HUES48 (cell line): ENCODE data around the gene ANKMY1.

Experiments
- H3K27ac ChIP-seq: one replicate; pipeline ENCODE4 v1.7.0; 2013; ENCODE audit warnings: low read depth, low read length, inconsistent platforms
- H3K27me3 ChIP-seq: 2 replicates; pipeline ENCODE4 v1.6.1; 2013; ENCODE audit warnings: mild to moderate bottlenecking, low read length; ENCODE audit not compliant: control insufficient read depth, insufficient read depth
- H3K36me3 ChIP-seq: 2 replicates; pipeline ENCODE4 v1.6.1; 2013; ENCODE audit warnings: low read length; ENCODE audit not compliant: control insufficient read depth, insufficient read depth
- H3K4me1 ChIP-seq: 2 replicates; pipeline ENCODE4 v1.6.1; 2013; ENCODE audit warnings: mild to moderate bottlenecking, low read length; ENCODE audit not compliant: control insufficient read depth, insufficient read depth
- H3K4me3 ChIP-seq: 2 replicates; pipeline ENCODE4 v1.5.1; 2013; ENCODE audit warnings: mild to moderate bottlenecking, low read depth, low read length
- H3K9ac ChIP-seq: 2 replicates; pipeline ENCODE4 v1.6.1; 2013; ENCODE audit warnings: mild to moderate bottlenecking, low read depth, low read length, moderate library complexity
- H3K9me3 ChIP-seq: 2 replicates; pipeline ENCODE4 v1.6.1; 2013; ENCODE audit warnings: low read length; ENCODE audit not compliant: control insufficient read depth, insufficient read depth

Gene ANKMY1

GRCh38 chr2:240494194-240494793 is 63.5 kb downstream of the ANKMY1 start:
- Histone ChIP-seq H3K9ac (no peak overlapping the region), H3K4me3 (no peak overlapping the region), H3K27ac (no peak overlapping the region), H3K36me3 (no peaks in the 10 kb centered on the region), H3K4me1 (no peaks in the 10 kb centered on the region), H3K9me3 (peaks cover 22% of the 10 kb centered on the region), H3K27me3 (no peaks in the 10 kb centered on the region)

DNA sequence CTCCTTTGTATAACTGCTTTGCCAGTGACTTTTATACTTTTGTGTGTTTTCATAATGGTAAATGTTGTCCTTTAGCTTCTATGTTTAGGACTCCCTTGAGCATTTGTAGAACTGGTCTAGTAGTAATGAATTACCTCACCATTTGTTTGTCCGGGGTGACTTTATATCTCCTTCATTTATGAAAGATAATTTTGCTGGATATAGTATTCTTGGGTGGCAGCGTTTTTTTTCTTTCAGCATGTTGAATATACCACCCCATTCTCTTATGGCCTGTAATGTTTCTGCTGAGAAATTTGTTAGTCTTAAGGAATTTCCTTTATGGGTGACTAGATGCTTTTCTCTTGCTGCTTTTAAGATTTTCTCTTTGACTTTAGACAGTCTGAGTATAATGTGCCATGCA is 66.3 kb downstream of the ANKMY1 start:
- Histone ChIP-seq H3K9me3 (peaks cover 21% of the 10 kb centered on the region), H3K27ac (no peak overlapping the region), H3K4me1 (no peaks in the 10 kb centered on the region), H3K36me3 (no peaks in the 10 kb centered on the region), H3K27me3 (no peaks in the 10 kb centered on the region), H3K4me3 (no peak overlapping the region), H3K9ac (no peak overlapping the region)

DNA sequence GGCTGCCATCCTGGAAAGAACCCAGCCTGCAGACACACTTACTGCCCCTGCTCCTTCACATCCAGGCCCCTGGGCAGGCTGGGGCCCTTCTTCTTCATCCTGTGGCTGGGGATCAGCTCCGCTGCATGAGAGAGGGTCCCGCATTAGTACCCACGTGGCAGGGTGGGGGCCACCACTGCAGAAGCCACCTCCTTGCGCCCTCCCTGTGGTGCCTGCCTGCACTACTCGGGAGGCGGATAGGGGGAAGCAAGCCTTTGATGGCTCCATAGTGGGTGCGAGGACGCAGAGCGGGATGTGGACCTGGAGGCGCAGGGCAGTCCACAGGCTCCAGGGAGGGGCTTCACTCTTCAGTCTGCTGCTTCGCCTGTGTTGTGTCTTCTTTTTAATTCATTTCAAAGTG is 75.6 kb downstream of the ANKMY1 start:
- Histone ChIP-seq H3K9me3 (no peaks in the 10 kb centered on the region), H3K4me1 (no peaks in the 10 kb centered on the region), H3K27ac (no peak overlapping the region), H3K36me3 (no peaks in the 10 kb centered on the region), H3K4me3 (no peak overlapping the region), H3K27me3 (no peaks in the 10 kb centered on the region), H3K9ac (no peak overlapping the region)

GRCh38 chr2:240481720-240482119 is 76.1 kb downstream of the ANKMY1 start:
- Histone ChIP-seq H3K4me1 (no peaks in the 10 kb centered on the region), H3K9me3 (no peaks in the 10 kb centered on the region), H3K27ac (no peak overlapping the region), H3K9ac (no peak overlapping the region), H3K4me3 (no peak overlapping the region), H3K36me3 (no peaks in the 10 kb centered on the region), H3K27me3 (no peaks in the 10 kb centered on the region)

- no peaks in the 10 kb centered on the region for H3K9me3 ChIP-seq
- no peak overlapping the region for H3K27ac ChIP-seq
These were observed 76.8 kb downstream of the ANKMY1 start for GRCh38 chr2:240480834-240481623.

GRCh38 chr2:240479111-240479501 is 78.7 kb downstream of the ANKMY1 start:
- H3K9ac ChIP-seq: no peak overlapping the region
- no peaks in the 10 kb centered on the region for H3K27me3 ChIP-seq
- no peak overlapping the region for H3K4me3 ChIP-seq
- no peaks in the 10 kb centered on the region for H3K4me1 ChIP-seq
- no peak overlapping the region for H3K27ac ChIP-seq
- H3K36me3 ChIP-seq: no peaks in the 10 kb centered on the region
- no peaks in the 10 kb centered on the region for H3K9me3 ChIP-seq

More at GRCh38 chr2:240480834-240481623, 76.8 kb downstream of the ANKMY1 start:
- H3K4me3 ChIP-seq: no peak overlapping the region
- no peaks in the 10 kb centered on the region for H3K27me3 ChIP-seq
- H3K9ac ChIP-seq: no peak overlapping the region
- H3K4me1 ChIP-seq: no peaks in the 10 kb centered on the region
- H3K36me3 ChIP-seq: no peaks in the 10 kb centered on the region

GRCh38 chr2:240478346-240479110 is 79.3 kb downstream of the ANKMY1 start:
- no peak overlapping the region for H3K9ac ChIP-seq
- H3K27ac ChIP-seq: no peak overlapping the region
- no peak overlapping the region for H3K4me3 ChIP-seq
- no peaks in the 10 kb centered on the region for H3K36me3 ChIP-seq
- no peaks in the 10 kb centered on the region for H3K27me3 ChIP-seq
- H3K9me3 ChIP-seq: no peaks in the 10 kb centered on the region
- no peaks in the 10 kb centered on the region for H3K4me1 ChIP-seq

GRCh38 chr2:240477916-240478315 is 79.9 kb downstream of the ANKMY1 start:
- Histone ChIP-seq H3K4me3 (no peak overlapping the region), H3K4me1 (no peaks in the 10 kb centered on the region)

DNA sequence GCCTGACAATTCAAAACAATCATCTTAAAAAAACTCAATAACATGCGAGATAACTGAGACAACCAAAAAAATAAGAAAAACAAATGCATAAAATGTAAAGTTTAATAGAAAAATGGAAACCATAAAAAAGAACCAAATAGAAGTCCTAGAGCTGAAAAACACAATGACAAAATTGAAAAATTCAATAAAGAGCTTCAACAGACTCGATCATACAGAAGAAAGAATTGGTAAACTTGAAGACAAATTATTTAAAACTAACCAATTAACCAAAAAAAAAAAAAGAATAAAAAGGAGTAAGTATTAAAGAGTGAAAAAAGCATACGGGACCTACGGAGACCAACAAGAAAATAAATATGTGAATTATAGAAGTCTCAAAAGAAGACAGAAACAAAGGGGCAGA is 84.6 kb downstream of the ANKMY1 start:
- Histone ChIP-seq H3K27me3 (peaks cover 3% of the 10 kb centered on the region; the same call in 1 of the 2 replicates), H3K4me1 (no peaks in the 10 kb centered on the region), H3K9ac (no peak overlapping the region), H3K4me3 (no peak overlapping the region), H3K9me3 (no peaks in the 10 kb centered on the region), H3K36me3 (no peaks in the 10 kb centered on the region), H3K27ac (no peak overlapping the region)

More at GRCh38 chr2:240477916-240478315, 79.9 kb downstream of the ANKMY1 start:
- H3K27ac ChIP-seq: no peak overlapping the region
- no peaks in the 10 kb centered on the region for H3K27me3 ChIP-seq
- no peaks in the 10 kb centered on the region for H3K36me3 ChIP-seq
- no peak overlapping the region for H3K9ac ChIP-seq
- no peaks in the 10 kb centered on the region for H3K9me3 ChIP-seq

DNA sequence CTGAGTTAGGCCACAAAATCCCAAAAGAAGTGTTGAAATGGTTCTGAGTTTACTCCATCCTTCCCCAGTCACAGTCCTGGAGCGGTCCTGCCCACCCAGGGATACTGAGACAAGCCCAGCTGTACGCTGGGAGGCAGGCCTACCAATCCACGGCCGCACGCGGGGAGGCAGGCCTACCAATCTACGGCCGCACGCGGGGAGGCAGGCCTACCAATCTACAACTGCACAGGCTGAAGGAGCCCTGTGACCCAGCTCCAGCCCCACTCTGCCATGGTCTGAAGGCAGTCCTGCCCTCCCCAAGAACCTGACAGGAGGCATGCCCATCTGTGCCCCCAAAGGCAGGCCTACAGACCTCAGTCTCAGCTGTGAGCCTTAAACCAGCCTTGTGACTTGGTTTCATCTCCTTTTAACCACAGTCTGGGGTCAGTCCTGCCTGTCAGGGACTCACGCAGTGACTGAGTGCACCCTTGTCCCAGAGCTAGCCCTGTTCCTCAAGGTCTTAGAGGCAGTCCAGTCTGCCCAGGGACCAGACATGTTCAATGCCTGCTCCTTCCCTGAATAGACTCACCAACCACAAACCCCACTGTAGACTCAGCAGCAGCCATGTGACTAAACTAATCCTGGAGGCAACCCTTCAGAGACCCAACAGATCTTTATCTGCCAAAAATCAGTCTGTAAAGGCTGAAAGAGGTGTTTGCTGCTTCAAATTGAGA is 85.6 kb downstream of the ANKMY1 start:
- H3K36me3 ChIP-seq: no peaks in the 10 kb centered on the region
- H3K27me3 ChIP-seq: peaks cover 3% of the 10 kb centered on the region; the same call in 1 of the 2 replicates
- H3K27ac ChIP-seq: no peak overlapping the region
- no peak overlapping the region for H3K4me3 ChIP-seq
- no peak overlapping the region for H3K9ac ChIP-seq
- no peaks in the 10 kb centered on the region for H3K4me1 ChIP-seq
- no peaks in the 10 kb centered on the region for H3K9me3 ChIP-seq
